ENCODE results near the gene MAST4. TPM values are rescaled to one million over a fixed set of nuclear protein-coding genes. Genes with fewer than 3 reads are reported as not detected.

Gene MAST4
- polyA plus RNA-seq, 1 donor (not counting 4 experiments of a cell fraction or from before 2014, with no cell fraction given): 19.8 TPM

GRCh38 chr5:67201897-67202549 is 605.8 kb downstream of the MAST4 start:
- Histone ChIP-seq H2AFZ (ENCODE audit: control insufficient read depth, low read length) (no peak overlapping the region), H3K79me2 (ENCODE audit: control insufficient read depth, insufficient read depth, low read length) (no peaks in the 10 kb centered on the region), H3K9ac (ENCODE audit: control insufficient read depth, extremely low read depth, insufficient read depth, low read length) (no peak overlapping the region), H3K4me2 (ENCODE audit: control insufficient read depth, extremely low read depth, insufficient read depth, low read depth, low read length) (no peak overlapping the region), H4K20me1 (ENCODE audit: control insufficient read depth, extremely low read depth, insufficient read depth, low read length) (no peaks in the 10 kb centered on the region), H3K27ac (ENCODE audit: control insufficient read depth, insufficient read depth, low read length) (no peak overlapping the region), H3K9me3 (ENCODE audit: control insufficient read depth, low read depth, low read length) (no peaks in the 10 kb centered on the region), H3K4me1 (ENCODE audit: control insufficient read depth, extremely low read depth, insufficient read depth, low read length) (peaks cover 14% of the 10 kb centered on the region), H3K27me3 (ENCODE audit: control insufficient read depth, extremely low read depth, insufficient read depth, low read length) (no peaks in the 10 kb centered on the region), H3K4me3 (ENCODE audit: control insufficient read depth in 2 of 3, extremely low read depth in 1 of 3, insufficient read depth in 2 of 3, low read depth in 1 of 3, low read length in 3 of 3) (no peak overlapping the region), H3K9me1 (ENCODE audit: control insufficient read depth, extremely low read depth, insufficient read depth, low read length) (no peaks in the 10 kb centered on the region), H3K36me3 (ENCODE audit: control insufficient read depth in 2 of 2, extremely low read depth in 1 of 2, insufficient read depth in 2 of 2, low read length in 2 of 2) (no peaks in the 10 kb centered on the region)
- dilution Hi-C loops (cut with MboI; ENCODE audit: extremely low pct_ligation_motif_present, low sequenced_read_pairs): no loop called here
- FAIRE-seq: no peak
- TF ChIP-seq EZH2 (IDR thresholded peaks at IDR 0.05; ENCODE audit: low read length): no peak
- TF ChIP-seq CTCF (optimal IDR thresholded peaks at IDR 0.05 in 1 of 3, IDR thresholded peaks at IDR 0.05 in 1 of 3, conservative IDR thresholded peaks at IDR 0.05 in 1 of 3; ENCODE audit: extremely low read depth in 1 of 3, insufficient read depth in 2 of 3, low read length in 3 of 3): no peak
- DNase-seq (ENCODE audit: low read depth, low spot score): no peak

- no peak overlapping the region for H3K4me3 ChIP-seq (ENCODE audit: control insufficient read depth in 2 of 3, extremely low read depth in 1 of 3, insufficient read depth in 2 of 3, low read depth in 1 of 3, low read length in 3 of 3)
- no peaks in the 10 kb centered on the region for H3K36me3 ChIP-seq (ENCODE audit: control insufficient read depth in 2 of 2, extremely low read depth in 1 of 2, insufficient read depth in 2 of 2, low read length in 2 of 2)
- no peak overlapping the region for H3K9ac ChIP-seq (ENCODE audit: control insufficient read depth, extremely low read depth, insufficient read depth, low read length)
- H3K9me3 ChIP-seq (ENCODE audit: control insufficient read depth, low read depth, low read length): no peaks in the 10 kb centered on the region
- dilution Hi-C loops (cut with MboI; ENCODE audit: extremely low pct_ligation_motif_present, low sequenced_read_pairs): no loop called here
- FAIRE-seq (peak; percentile 41), DNase-seq (ENCODE audit: low read depth, low spot score) (no peak)
- TF ChIP-seq CTCF (optimal IDR thresholded peaks at IDR 0.05 in 1 of 3, IDR thresholded peaks at IDR 0.05 in 1 of 3, conservative IDR thresholded peaks at IDR 0.05 in 1 of 3; ENCODE audit: extremely low read depth in 1 of 3, insufficient read depth in 2 of 3, low read length in 3 of 3): no peak
- no peak for TF ChIP-seq EZH2 (IDR thresholded peaks at IDR 0.05; ENCODE audit: low read length)
- H2AFZ ChIP-seq (ENCODE audit: control insufficient read depth, low read length): no peak overlapping the region
- no peaks in the 10 kb centered on the region for H3K79me2 ChIP-seq (ENCODE audit: control insufficient read depth, insufficient read depth, low read length)
- no peaks in the 10 kb centered on the region for H3K27me3 ChIP-seq (ENCODE audit: control insufficient read depth, extremely low read depth, insufficient read depth, low read length)
- no peak overlapping the region for H3K27ac ChIP-seq (ENCODE audit: control insufficient read depth, insufficient read depth, low read length)
- no peaks in the 10 kb centered on the region for H4K20me1 ChIP-seq (ENCODE audit: control insufficient read depth, extremely low read depth, insufficient read depth, low read length)
- peaks cover 22% of the 10 kb centered on the region for H3K4me1 ChIP-seq (ENCODE audit: control insufficient read depth, extremely low read depth, insufficient read depth, low read length)
- no peak overlapping the region for H3K4me2 ChIP-seq (ENCODE audit: control insufficient read depth, extremely low read depth, insufficient read depth, low read depth, low read length)
- H3K9me1 ChIP-seq (ENCODE audit: control insufficient read depth, extremely low read depth, insufficient read depth, low read length): no peaks in the 10 kb centered on the region
Measured at GRCh38 chr5:67202828-67203227, 606.6 kb downstream of the MAST4 start.

Data from keratinocyte (primary cell).